Mucosa of descending colon (tissue), 3 donors: ENCODE data around the gene EMP3. TPM values are rescaled to one million over a fixed set of nuclear protein-coding genes. Genes with fewer than 3 reads are reported as not detected.
"Not testable (repeated sequence)": the region's sequence is repeated elsewhere in the genome, so short reads cannot be mapped to it uniquely, and the experiment has no call there.

Experiments
- ATAC-seq: fragments of 200-7000 bp; cut with Tn5 transposase; one replicate; pipeline ENCODE4 v1.9.1; 2020; ENCODE audit warnings: mild to moderate bottlenecking, moderate library complexity
- DNase-seq, 3 donors: peaks; one replicate each; pipeline ENCODE4 v3.0.0-alpha.2; 2020
- H3K36me3 ChIP-seq: fragments of 200-600 bp; one replicate; pipeline ENCODE4 v1.8.0; 2021; ENCODE audit warnings: low read depth, mild to moderate bottlenecking
- H3K4me1 ChIP-seq: fragments of 200-600 bp; one replicate; pipeline ENCODE4 v1.8.0; 2021; ENCODE audit warnings: low read depth, mild to moderate bottlenecking
- H3K4me3 ChIP-seq: fragments of 200-600 bp; one replicate; pipeline ENCODE4 v1.8.0; 2021; ENCODE audit warnings: mild to moderate bottlenecking
- H3K9me3 ChIP-seq: fragments of 200-600 bp; one replicate; pipeline ENCODE4 v1.8.0; 2021; ENCODE audit warnings: mild to moderate bottlenecking
- intact Hi-C, 2 donors: fragments of 100-400 bp; cut with DNase I in 1 of 2; cut with micrococcal nuclease in 1 of 2; formaldehyde crosslinking; loops; one replicate each; pipeline versions ENCODE4 v1.11.0 to v1.11.1; 2022; cut with DNase I, micrococcal nuclease
- total RNA-seq, 3 donors: library from RNA; stranded (reverse); fragmentation: NEBNext Ultra II Directional in 2 of 3; extraction: Animal tissue kit (Norgen Biotek cat#: 25700) in 2 of 3; gene quantifications; one replicate each; pipeline versions ENCODE4 v1.2.1 to v1.2.4, GENCODE V29; 2021 to 2023
- TF ChIP-seq, protein P1 (sequence below): fragments of 200-600 bp; IDR thresholded peaks from one replicate; pipeline ENCODE4 v1.8.0; 2022; ENCODE audit warnings: antibody characterized with exemption, mild to moderate bottlenecking
- donor health status: DM: no; HTN: no; CAD: no; lungs with moderate emphysema.
- donor health status: DM: no; HTN: no; CAD: no.
- donor health status: DM: no; HTN: yes; CAD: no.

Gene EMP3
- total RNA-seq, 3 donors from 2014 or later = 10.3 to 109 (median 36.2) TPM

DNA sequence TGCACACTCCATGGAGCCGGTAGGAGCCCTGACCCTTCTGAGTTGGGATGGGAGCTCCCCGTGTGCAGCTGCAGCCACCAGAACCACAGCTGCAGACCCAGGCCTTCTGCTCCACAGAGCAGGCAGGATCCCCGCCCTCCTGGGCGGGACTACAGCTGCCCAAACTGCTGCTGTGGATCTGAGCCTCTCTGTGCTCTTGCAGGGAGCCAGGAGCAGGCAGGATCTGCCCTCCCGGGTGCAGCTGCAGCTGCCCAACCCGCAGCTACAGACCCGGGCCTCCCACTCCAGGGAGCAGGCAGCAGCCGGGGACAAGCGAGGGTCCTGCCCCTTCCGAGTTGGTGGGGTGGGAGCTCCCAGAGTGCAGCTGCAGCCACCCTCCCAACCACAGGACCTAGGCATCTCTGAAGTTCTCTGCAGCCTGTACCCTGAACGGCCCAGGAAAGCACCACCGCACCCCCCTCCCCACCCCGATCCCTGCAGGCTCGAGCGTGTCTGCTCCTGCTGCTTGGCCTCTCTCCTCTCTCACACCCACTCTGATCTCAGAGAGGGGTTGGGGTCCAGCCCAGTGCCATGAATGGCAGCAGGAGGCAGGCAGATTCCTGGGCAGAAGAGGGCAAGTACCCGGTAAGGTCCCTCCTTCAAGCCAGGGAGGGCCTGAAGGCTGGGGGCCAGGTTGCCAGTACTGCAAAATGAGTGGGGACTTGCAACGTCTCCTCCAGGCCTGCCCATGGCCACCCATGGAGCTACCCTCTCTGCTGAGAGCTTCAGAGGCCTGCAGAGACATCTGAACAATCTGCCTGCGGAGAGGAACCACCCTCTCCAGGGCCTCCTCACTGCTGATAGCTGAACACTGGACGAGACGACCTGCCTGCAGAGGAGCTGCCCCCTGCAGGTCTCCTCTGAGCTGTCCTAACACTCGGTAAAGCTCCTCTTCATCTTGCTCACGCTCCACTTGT is 16.4 kb upstream of the EMP3 start:
- ATAC-seq = no peak
- intact Hi-C loops = no loop called here
- H3K4me3 ChIP-seq = no peak overlapping the region
- H3K9me3 ChIP-seq = no peaks in the 10 kb centered on the region
- TF ChIP-seq, protein P1, sequence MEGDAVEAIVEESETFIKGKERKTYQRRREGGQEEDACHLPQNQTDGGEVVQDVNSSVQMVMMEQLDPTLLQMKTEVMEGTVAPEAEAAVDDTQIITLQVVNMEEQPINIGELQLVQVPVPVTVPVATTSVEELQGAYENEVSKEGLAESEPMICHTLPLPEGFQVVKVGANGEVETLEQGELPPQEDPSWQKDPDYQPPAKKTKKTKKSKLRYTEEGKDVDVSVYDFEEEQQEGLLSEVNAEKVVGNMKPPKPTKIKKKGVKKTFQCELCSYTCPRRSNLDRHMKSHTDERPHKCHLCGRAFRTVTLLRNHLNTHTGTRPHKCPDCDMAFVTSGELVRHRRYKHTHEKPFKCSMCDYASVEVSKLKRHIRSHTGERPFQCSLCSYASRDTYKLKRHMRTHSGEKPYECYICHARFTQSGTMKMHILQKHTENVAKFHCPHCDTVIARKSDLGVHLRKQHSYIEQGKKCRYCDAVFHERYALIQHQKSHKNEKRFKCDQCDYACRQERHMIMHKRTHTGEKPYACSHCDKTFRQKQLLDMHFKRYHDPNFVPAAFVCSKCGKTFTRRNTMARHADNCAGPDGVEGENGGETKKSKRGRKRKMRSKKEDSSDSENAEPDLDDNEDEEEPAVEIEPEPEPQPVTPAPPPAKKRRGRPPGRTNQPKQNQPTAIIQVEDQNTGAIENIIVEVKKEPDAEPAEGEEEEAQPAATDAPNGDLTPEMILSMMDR = no peak
- no peaks in the 10 kb centered on the region for H3K36me3 ChIP-seq
- no peak for DNase-seq
- no peaks in the 10 kb centered on the region for H3K4me1 ChIP-seq

DNA sequence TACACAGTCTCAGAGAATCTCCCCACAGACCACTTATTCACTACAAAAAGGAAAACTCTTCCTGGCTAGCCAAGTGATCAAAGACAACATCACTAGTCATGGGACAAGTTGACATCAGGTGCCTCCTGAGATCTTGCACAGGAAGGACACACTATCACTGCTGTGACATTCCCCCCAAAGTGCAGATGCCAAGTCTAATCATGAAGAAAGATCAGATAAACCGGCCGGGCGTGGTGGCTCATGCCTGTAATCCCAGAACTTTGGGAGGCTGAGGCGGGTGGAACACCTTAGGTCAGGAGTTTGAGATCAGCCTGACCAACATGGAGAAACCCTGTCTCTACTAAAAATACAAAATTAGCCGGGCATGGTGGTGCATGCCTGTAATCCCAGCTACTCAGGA is 15.6 kb upstream of the EMP3 start:
- H3K36me3 ChIP-seq, H3K4me1 ChIP-seq, H3K9me3 ChIP-seq, intact Hi-C loops, H3K4me3 ChIP-seq, DNase-seq, ATAC-seq: not testable (repeated sequence)

DNA sequence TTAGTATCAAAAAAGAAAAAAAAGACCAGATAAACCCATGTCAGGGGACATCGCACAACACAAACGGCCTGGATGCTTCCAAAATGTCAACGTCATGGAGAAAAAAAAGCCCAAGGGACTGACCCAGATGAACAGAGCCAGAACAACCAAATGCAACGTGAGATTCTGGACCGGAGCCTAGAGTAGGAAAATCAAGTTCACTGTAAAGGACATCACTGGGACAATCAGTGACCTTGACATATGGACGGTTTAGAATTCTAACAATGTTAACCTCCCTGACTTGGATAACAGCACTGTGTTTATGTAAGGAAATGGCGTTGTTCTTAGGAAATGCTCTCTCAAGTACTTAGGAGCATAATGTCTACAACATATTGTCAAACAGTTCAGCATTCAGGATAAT is 15.1 kb upstream of the EMP3 start:
- no peak for ATAC-seq
- DNase-seq = no peak
- intact Hi-C loops = no loop called here
- no peaks in the 10 kb centered on the region for H3K4me1 ChIP-seq
- no peaks in the 10 kb centered on the region for H3K9me3 ChIP-seq
- TF ChIP-seq, protein P1 = no peak
- no peaks in the 10 kb centered on the region for H3K36me3 ChIP-seq
- H3K4me3 ChIP-seq = no peak overlapping the region

DNA sequence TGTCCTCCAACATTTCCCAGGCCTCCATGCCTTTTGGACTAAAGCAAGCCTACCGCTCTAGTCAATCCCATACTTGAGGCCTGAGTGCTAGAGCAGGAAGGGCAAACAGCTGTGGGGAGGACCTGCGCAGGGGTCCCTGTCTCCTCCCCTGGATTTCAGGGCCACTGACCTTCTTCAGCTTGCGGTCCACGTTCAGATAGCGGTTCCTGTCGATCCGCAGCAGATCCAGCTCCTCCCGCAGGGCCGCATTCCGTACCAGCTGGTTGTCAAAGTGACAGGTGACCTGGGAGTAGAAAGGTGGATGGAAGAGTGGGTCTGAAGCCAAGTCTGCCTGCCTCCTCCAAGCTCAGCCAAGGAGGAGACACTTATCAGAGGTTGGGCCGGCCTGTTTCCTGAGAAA is 14.0 kb upstream of the EMP3 start:
- ATAC-seq (no peak), DNase-seq (no peak)
- H3K4me3 ChIP-seq = no peak overlapping the region
- no peaks in the 10 kb centered on the region for H3K4me1 ChIP-seq
- intact Hi-C loops = no loop called here
- H3K36me3 ChIP-seq = no peaks in the 10 kb centered on the region
- TF ChIP-seq, protein P1 = no peak
- H3K9me3 ChIP-seq = no peaks in the 10 kb centered on the region

DNA sequence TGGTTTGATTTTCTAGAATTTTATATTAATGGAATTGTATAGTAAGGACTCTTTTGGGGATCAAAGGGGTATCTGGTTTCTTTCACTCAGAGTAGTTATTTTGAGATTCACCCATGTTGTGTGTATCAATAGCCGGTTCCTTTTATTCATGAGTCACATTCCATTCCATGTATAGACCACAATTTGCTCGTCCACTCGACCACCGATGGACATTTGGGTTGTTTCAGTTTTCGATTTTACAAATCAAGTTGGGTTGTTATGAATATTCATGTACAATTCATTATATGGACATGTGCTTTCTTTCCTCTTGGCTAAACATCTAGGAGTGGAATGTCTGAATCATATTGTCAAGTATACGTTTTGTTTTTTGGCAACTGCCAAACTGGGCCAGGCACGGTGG is 9.6 kb upstream of the EMP3 start:
- no peak for ATAC-seq
- TF ChIP-seq, protein P1 = no peak
- no peaks in the 10 kb centered on the region for H3K9me3 ChIP-seq
- H3K4me1 ChIP-seq = peaks cover 9% of the 10 kb centered on the region
- intact Hi-C loops = no loop called here
- H3K36me3 ChIP-seq = no peaks in the 10 kb centered on the region
- no peak overlapping the region for H3K4me3 ChIP-seq
- no peak for DNase-seq

DNA sequence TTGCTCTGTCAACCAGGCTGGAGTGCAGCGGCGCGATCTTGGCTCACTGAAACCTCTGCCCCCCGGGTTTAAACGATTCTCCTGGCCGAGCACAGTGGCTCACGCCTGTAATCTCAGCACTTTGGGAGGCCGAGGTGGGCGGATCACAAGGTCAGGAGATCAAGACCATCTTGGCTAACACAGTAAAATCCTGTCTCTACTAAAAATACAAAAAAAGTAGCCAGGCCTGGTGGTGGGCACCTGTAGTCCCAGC is 7.7 kb upstream of the EMP3 start:
- H3K36me3 ChIP-seq, DNase-seq, H3K9me3 ChIP-seq, intact Hi-C loops, ATAC-seq, H3K4me3 ChIP-seq: not testable (repeated sequence)
- peaks cover 20% of the 10 kb centered on the region for H3K4me1 ChIP-seq
